Activated CD4-positive, alpha-beta T cell treated with anti-CD3 and anti-CD28 coated beads, Interleukin-2, amount 50 U/mL, for 1 hour (primary cell): ENCODE data around the gene TULP4.
"Not testable (repeated sequence)": the region's sequence is repeated elsewhere in the genome, so short reads cannot be mapped to it uniquely, and the experiment has no call there.

Experiments
- DNase-seq: peaks from one replicate; pipeline ENCODE4 v3.0.0-alpha.2; 2020

Gene TULP4

DNA sequence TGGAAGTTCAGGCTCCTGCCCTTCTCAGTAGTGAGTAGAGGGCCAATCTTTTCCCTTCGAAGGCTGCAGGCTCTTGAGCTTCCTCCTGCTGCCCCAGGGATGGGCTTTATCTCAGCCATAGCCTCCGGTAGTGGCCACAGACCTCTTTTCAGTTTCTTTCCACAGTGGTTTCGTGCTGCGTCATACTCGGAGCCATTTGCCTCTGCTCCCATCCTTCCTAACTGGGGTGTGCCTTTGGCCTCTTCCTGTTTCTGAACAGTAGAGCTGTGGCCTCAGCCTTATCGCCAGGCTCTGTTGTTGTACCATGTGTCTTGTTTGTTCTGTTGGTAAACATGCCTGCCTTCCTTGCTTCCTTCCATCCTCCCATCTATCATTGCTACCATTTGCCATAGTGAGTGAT, 54.1 kb downstream of the TULP4 start:
- DNase-seq: no peak

GRCh38 chr6:158367816-158368215, 55.6 kb downstream of the TULP4 start:
- no peak for DNase-seq

DNA sequence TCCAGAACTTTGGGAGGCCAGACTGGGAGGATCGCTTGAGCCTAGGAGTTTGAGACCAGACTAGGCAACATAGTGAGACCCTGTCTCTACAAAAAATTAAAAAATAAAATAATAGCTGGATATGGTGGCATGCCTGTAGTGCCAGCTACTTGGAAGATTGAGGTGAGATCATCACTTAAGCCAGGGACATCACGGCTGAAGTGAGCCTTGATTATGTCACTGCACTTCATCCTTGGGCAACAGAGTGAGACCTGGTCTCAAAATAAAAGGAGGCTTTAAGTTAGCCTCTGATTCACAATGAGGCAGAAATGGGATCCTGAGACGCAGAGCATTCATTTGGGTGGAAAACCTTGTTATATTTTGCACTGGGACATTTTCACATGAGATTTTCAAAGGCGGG, 57.0 kb downstream of the TULP4 start:
- no peak for DNase-seq

GRCh38 chr6:158370805-158371204, 58.5 kb downstream of the TULP4 start:
- no peak for DNase-seq

GRCh38 chr6:158371261-158371660, 59.0 kb downstream of the TULP4 start:
- no peak for DNase-seq

- DNase-seq: no peak
Measured at GRCh38 chr6:158372574-158372973, 60.3 kb downstream of the TULP4 start.

DNA sequence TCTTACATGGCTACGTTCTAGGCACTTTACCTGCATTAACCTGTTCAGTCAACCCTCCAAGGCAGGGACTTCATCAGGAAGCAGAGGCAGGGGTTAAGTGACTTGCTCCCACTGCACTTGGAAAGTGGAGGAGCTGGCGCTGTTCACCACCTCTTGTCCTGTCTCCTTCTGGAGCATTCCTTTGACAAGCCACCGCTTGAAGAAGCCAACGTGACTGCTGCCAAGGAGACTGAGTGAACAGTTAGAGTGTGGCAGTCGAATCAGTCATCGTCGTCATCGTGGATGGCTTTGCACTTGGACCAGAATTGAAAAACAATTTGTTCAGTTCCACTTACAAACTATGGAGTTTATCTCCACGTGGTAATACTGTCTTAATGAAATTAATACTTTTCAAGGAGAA, 60.9 kb downstream of the TULP4 start:
- no peak for DNase-seq

DNA sequence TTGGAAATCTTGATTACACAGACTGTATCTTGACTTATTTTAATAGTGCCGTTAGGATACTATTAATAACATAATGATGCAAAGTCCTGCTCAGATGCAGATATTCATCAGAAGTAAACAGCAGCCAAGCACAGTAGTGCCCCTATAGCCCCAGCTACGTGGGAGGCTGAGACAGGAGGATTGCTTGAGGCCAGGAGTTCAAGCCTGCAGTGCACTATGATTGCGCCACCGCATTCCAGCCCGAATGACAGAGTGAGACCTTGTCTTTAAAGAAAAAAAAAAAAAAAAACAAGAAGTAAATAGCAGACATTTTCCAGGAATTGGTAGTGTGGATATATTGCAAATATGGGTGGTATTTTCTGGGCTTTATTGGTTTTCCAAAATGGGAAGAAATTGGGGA, 61.8 kb downstream of the TULP4 start:
- DNase-seq: no peak

GRCh38 chr6:158376631-158377081, 64.4 kb downstream of the TULP4 start:
- DNase-seq: no peak

DNA sequence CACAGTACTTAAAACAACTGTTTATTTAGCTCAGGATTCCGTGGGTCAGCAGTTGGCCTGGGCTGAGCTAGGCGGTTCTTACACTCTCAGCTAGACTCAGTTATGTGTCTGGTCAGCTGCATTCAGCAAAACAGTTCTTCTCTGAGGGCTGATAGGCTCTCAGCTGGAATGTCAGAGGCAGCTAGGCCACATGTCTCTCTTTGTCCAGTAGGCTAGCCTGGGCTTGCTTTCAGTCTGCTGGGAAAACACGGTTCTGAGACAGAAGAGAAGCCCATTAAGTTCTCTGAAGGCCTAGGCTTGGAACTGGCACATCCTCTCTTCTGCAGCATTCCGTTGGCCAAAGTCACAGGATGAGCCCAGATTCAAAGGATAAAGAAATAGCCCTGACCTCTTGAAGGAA, 65.6 kb downstream of the TULP4 start:
- no peak for DNase-seq

- DNase-seq: no peak
Measured at GRCh38 chr6:158379336-158379735, 67.1 kb downstream of the TULP4 start.

DNA sequence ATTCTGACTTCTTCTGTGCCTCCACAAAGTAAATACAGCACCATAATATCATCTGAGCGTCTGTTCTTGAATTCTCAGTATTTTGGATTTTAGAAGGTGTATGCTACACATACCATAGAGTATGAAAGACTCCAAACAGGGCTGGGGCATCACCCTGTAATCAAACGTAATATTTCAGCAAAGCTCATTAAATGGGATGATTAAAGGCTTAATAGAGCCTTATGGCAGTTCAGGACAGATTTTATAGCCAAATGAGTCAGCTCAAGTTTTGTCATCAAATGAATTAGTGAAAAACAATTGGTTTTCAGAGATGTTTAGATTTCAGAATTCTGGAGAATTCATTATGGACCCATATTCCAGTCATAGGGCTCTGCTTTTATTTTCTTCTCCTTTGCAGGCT, 68.9 kb downstream of the TULP4 start:
- DNase-seq: no peak

DNA sequence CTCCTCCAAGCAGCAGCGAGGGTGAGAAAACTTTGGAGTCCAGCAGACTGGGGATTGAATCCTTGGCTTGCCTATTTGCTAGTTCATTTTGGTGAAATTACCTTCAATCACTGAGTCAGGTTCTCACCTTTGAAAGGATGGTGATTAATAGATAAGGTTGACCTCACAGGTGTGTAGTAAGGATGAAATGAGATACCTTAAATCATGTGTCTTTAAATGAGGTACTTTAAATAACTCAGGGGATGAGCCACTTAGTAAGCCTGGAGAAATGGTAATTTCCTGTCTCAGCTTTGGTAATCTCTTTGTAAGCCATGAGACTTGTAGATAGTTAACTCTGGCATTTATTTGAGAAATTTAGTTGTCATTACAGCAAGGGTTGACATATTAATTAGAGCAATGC, 70.2 kb downstream of the TULP4 start:
- DNase-seq: no peak

DNA sequence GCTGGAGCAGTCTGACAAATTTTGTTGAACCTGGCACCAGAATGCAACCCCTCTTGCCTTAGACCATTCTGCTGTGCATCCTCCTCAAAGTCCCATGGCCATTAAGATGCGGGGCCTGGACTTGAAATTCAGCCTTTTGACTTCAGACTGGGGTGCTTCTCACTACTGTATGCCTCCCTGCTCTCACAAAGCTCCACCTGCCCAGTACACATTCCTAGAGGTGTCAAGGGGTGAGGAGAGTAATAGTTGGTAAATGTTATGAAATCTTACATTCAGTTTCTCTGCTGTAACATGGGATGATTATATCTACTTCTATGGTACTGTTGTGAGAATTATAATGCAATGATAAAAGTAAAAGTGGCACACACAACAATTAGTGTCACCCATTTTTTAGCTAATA, 70.8 kb downstream of the TULP4 start:
- DNase-seq: no peak

DNA sequence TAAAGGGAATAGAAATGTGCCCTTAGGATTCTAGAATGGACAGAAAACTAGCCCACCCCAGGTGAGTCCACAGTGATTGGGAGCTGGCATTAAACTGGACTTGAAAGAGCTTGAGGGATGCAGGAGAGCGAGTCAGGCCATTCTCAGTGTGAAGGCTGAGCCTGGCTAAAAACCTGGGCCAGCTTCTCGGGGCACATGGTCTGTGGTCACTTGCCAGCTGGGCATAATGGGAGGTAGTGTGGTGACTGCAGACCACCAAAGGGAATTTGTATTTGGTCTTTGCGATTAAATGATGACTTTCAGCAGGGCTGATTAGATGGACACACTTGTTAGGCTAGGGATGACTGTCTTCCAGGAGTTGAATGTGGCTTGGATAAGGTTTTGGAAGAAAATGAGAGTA, 71.3 kb downstream of the TULP4 start:
- no peak for DNase-seq

DNA sequence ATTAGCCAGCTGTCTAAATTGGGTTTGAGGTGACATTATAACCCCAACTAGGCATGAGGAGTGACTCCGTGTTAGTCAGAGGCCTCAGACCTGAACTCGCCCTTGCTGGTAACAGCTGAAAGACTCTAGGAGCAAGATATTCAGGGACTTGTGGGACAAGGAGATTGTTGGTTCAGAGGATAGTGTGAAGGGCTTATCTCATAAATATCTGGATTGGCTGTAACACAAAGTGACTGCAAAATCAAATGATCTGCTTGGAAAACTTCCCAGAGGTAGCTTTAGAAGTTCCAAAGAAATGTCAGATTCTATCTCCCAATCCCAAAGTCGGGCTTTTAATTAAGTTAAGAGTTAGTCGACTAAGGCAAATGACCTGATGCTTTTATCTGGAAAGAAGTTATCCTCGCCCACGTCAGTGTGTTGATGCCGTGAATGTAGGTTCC, 72.4 kb downstream of the TULP4 start:
- no peak for DNase-seq

DNA sequence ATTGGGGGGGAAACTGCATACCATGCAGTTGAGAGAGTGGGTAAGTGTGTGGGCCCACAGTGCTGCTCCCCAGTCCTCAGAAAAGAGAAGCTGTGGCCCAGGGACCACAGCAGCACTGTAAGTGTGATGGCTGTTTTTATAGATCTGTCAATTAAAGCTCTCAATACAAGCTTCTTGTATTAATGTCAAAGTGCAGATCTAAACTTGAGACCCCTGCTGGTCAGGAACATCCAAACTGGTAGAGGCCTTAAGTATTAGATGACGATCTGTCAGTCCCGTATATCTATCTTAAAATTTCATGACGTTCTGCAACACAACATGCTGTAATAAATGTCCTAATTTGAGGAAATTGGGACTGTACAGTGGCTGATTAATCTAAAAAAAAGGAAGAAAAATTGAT, 74.8 kb downstream of the TULP4 start:
- no peak for DNase-seq

- DNase-seq: no peak
Measured at GRCh38 chr6:158387578-158387977, 75.3 kb downstream of the TULP4 start.

DNA sequence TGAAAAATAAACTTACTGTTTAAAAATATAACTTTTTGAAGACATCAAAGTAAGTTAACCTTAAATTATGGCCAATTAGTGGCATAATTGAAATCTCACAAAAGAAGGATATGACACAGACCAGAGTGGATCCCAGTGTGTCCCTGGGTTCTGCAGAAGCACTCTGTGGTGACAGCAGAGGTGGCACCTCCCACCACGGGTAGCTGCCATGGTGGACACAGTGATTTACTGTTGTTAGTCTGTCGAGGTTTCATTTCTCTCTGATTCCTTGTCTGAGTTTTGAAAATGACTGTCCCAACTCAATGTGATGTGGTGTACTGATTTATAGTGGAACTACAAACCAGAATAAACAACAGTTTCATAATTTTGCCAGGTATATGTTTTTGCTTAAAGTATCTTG, 76.5 kb downstream of the TULP4 start:
- no peak for DNase-seq

DNA sequence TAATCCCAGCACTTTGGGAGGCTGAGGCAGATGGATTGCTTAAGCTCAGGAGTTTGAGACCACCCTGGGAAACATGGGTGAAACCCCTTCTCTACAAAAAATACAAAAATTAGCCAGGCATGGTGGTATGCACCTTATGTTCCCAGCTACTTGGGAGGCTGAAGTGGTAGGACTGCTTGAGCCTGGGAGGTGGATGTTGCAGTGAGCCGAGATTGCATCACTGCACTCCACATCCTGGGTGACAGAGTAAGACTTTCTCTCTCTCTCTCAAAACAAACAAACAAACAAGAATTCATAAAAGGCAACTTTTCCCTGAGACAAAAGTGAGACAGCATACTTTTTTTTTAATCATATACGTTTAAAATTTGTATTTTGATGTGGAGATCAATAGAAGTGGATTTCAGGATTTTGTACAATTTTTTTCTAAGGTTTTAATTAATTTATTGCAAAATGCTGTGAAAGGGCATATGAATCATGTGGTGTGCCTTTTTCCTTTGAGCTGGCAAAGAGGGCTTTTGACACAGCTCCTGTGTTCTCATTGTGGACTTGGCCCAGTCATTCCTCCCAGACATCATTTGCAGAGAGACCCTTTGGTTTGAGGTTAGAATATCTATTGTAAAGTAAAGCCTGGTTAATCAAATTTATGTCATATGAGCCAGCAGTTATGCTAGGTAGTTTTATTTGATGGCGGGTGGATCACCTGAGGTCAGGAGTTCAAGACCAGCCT, 77.1 kb downstream of the TULP4 start:
- no peak for DNase-seq

DNA sequence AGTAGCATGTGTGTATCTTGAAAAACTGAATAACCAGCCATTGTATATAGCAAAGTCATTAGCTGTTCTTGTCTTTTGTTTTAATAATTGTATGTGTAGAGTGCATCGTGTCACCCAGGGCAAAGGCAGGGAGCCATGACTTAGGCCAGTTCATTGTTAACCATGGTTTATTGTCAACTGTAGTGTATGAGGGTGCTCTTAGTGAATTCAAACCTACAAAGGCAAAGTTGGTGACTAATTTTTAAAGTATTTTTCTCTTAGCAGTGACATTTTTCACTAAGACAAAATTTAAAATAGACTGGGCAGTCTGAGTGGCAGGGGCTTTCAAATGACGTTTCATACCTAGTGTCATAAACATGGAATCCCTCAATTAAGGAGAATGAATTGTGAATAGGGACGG, 79.0 kb downstream of the TULP4 start:
- DNase-seq: no peak

- DNase-seq: not testable (repeated sequence)
Measured at GRCh38 chr6:158391977-158392376, 79.7 kb downstream of the TULP4 start.

GRCh38 chr6:158396136-158396535, 83.9 kb downstream of the TULP4 start:
- no peak for DNase-seq

DNA sequence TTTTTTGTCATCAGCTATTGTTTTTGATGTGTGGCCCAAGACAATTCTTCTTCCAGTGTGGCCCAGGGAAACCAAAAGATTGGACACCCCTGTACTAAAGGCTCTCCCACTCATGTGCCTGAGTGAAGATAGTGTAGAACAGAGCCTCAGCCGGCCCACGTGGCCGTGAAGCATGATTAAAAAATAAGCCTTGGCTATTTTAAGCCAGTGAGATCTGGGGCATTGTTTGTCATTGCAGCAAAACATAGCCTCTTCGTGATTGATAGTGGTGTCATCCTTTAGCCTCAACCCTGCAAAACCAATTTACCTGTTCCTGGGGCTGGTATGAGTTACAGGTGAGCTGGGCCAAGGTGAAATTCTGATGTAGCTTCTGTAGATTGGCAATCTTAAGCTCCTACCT, 85.3 kb downstream of the TULP4 start:
- no peak for DNase-seq

DNA sequence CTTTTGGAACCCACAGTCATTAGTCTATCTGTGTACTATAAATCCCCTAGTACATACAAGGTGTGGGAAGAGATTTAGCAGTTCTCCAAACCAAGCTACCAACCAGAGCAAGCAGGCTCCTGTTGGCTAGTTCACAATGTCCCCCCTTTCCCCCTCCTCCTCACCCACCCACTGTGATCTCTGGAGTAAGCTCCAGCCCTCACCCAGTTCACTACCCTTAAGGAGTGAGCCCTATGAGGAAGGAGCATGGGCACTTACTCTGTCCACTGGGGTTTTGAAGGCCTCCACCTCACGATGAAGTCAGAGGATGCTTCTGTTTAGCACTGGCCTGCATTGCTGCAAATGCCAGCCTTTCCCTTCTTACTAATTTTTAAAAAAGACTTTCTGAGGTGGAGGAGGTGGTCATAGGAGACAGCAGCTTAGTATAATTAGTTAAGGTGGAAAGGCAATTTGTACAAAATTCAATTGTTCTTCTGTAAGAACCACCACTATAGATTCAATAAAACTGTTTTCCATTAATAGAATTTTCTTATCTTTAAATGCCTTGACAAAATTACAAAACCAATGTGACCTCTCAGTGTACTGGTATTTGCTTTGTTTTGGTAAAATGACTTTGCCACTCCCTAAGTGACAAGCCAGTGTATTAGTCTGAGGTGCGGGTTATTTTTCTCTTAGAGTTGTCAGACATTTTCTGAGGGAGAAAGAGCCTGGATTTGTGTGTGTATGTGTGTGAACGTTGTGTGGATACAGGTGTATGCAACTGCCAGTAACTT, 86.2 kb downstream of the TULP4 start:
- no peak for DNase-seq
